GM21390 (cell line): ENCODE results near the gene PKD1.
A peak's percentile ranks its signal among the peaks of the same experiment; 100 is the strongest.

Experiments
- ATAC-seq: cut with Tn5 transposase; IDR thresholded peaks from one replicate; pipeline ENCODE4 v1.9.1; 2021; ENCODE audit not compliant: unreplicated experiment

The PKD1 gene

GRCh38 chr16:2170587-2171435, 35.1 kb upstream of the PKD1 start:
- no peak for ATAC-seq

- ATAC-seq, result no peak
Observed at GRCh38 chr16:2170080-2170479, 34.4 kb upstream of the PKD1 start.

DNA sequence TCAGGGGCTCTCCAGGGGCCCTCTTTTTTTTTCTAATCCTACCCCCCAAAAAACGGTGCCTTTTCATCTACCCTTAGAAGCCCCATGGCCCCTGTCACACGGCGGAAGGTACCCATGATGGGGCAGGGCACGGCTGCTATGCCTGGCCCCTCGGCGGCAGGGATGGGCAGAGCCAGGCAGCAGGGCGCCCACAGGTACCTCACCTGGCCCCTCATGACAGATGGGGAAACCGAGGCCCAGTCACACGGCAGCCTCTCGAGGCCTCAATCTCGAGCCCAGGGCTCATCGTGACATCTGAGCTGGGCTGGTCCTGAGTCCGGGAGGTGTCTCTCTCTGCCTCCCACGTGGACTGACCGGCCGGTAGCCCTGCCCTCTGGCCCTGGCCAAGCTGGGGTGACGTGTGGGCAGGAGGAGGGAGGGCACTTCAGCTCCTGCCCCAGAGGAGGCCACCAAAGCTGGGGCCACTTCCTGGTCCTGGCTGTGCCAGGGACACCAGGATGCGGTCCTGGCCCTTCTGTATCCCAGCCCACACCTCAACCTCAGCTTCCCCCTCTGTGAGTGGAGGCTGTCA, 31.5 kb upstream of the PKD1 start:
- no peak for ATAC-seq

DNA sequence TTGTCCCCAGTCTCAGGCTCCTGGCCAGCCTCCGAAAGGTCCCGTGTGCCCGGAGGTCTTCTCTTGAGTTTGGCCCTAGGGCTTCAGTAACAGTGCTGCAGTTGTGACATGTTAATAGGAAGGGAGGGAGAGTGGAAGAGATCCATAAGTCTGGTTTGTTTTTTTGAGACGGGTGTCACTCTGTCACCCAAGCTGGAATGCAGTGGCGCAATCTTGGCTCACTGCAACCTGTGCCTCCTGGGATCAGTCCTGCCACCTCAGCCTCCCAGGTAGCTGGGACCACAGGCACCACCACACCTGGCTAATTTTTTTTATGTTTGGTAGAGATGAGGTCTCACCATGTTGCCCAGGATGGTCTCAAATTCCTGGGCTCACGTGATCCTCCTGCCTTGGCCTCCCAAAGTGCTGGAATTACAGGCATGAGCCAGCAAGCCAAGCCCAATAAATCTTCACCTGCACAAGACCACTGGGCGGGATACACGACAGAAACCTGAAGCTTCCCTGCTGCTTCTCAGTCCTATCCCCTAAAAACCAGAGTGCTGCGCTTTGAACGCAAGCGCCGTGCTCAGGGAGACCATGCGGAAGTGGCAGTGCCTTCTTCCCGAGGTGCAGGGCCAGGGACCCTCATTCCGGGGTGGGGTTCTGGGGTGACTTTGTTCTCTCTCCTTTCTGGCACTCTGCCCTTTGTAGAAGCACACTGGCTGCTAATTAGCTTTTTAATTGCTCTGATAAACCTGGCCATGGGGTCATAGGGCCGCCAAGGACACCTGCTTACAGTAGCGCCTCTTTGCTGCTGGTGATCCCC, 30.8 kb upstream of the PKD1 start:
- ATAC-seq, result no peak

GRCh38 chr16:2165861-2166260, 30.2 kb upstream of the PKD1 start:
- ATAC-seq, result no peak

DNA sequence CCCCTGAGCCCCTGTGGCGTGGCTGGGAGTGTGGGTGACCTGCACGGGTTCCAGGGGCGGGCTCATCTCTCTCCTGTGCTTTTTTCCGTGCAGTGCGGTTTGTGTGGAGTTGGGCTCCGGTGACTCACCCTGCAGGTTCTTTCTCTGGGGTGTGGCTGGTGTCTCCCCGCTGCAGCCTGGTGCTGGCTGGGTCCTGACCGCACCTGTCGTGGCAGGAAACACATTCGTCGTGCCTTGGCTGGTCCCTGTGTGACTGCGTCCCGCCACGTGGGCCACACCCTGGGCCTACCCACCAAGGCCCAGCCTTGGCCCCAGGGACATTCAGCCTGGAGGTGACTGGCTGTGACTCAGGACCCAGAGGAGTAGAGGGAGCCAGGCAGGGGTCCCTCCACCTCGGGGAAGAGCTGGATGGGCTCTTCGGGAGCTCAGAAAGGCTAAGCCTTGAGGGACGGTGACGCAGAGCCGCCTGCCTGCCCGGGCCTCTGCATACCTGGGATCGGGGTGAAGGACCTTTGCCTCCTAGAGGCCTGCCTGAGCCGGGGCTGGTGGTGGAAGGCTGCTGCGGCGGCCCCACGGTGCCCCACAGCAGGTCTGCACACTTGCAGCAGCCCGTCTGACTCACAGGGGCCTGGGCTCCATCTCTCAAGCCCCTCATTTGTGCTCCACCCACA, 27.6 kb upstream of the PKD1 start:
- ATAC-seq, result no peak

DNA sequence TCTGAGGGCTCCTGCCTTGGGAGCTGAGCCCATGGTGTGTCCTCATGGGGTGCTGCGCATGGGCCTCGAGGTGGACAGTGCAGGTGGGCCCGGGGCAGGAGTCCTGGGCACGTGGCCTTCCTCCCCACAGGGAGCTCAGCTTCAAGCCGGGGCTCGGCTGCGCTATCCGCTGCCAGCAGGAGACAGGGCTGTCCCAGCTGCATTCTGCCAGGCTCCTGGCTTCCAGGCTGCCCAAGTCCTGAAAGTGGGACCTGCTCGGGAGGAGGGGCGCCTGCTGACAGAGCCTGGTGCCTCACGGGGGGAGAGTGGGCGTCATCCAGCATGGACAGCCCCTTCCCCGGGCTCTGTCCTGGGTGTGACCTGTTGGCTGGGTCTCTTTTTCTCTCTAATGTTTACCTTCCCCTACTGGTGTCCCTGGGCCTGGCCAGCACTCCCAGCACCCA, 27.0 kb upstream of the PKD1 start:
- no peak for ATAC-seq

DNA sequence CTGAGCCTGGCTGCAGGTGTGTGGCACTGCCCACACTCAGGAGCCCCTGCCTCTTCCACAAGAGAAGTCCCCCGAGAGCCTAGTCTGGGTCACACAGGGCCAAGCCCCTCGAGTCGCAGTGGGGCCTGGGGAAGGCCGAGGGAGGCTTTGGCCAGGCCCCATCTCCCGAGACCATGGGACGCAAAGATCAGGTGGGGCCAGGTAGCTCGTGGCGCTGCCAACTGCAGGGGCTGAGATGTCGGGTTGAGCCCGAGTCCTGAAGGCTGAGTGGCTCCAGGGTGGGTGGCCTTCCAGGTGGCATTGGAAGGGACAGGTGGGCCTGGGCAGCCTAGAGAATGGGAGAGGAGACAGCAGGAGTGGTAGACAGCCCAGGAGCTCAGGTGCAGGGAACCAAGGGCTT, 26.2 kb upstream of the PKD1 start:
- no peak for ATAC-seq

DNA sequence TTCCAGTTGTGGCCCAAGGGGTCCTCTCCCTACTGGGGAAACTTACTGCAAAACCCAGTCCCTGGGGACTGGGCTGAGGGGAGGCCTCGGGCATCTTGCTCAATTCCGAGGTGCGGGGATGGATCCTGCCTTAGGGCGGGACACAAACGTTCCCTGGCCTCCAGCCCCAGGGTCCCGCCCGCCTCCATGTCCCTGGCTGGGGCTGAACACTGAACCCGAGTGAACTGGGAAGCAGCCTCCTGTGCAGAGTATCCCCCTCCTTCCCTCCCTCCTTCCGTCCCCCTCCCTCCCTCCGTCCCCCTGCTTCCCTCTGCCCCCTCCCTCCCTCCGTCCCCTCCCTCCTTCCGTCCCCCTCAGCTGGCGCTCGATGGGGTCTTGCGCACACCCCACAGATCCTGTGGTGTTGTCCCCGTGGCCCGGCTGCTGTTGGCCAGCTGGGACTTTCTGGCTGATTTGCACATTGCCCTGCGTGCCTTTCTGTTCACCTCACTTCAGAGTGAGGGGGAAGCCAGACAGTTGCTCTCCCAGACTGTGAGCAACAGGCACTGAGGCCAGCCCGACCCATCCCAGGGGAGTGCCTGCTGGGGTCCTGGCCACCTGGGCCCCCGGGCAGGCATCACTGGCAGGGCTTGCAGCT, 25.3 kb upstream of the PKD1 start:
- no peak for ATAC-seq

- ATAC-seq, result no peak
Observed at GRCh38 chr16:2159175-2159838, 23.6 kb upstream of the PKD1 start.

DNA sequence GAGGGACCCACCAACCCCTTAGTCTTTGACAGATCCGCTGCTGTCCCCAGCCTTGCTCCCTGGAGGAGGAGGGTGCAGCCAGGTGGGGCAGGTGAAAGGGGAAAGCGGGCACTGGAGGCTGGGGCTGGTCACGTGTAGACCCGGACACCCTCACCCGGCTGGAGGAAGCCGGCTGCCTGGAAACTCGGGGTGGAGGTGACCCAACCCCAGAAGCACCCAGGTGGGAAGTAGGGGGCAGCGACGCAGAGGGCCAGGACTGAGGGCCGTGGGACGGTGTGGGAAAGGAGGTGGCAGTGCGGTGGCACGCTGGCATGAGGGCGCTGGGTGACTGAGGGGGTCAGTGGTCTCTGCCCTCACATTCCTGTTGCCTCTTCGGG, 22.6 kb upstream of the PKD1 start:
- ATAC-seq, result no peak

DNA sequence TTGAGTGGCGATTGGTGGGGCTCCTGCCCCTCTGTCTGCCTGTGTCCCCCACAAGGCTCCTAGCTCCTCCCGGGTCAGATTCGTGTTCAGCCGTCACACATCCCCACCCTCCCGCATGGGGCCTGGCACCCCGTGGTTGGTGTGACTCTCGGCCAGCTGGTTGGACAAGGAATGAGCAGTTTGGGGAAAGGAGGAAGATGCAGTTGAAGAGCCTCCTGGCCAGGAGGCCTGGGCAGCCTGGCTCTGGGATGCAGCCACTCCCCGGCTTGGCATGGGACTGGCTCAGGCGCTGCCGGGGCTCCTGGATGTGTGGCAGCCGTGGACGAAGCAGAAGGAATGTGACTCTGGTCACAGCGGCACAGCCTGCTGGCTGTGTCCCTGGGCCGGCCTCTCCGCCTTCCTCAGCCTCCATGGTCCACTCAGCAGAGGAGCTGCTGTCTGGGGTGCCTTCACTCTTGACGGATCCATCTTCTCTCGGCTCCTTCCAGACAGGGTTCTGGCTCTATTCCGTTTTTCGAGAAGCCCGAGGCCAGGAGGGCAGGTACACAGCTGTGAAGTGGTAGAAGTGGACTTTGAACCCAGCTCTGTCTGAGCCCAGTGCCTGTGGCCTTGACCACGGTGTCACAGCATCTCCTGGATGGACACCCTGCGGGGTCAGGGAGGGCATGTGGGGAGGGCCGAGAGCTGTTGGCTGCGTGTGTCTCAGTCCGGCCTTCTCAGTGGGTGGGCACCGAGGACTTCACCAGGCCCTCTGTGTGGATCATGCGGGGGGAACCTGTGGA, 22.0 kb upstream of the PKD1 start:
- ATAC-seq, result no peak

GRCh38 chr16:2156849-2157224, 21.1 kb upstream of the PKD1 start:
- ATAC-seq, result no peak

GRCh38 chr16:2155977-2156848, 20.5 kb upstream of the PKD1 start:
- no peak for ATAC-seq

DNA sequence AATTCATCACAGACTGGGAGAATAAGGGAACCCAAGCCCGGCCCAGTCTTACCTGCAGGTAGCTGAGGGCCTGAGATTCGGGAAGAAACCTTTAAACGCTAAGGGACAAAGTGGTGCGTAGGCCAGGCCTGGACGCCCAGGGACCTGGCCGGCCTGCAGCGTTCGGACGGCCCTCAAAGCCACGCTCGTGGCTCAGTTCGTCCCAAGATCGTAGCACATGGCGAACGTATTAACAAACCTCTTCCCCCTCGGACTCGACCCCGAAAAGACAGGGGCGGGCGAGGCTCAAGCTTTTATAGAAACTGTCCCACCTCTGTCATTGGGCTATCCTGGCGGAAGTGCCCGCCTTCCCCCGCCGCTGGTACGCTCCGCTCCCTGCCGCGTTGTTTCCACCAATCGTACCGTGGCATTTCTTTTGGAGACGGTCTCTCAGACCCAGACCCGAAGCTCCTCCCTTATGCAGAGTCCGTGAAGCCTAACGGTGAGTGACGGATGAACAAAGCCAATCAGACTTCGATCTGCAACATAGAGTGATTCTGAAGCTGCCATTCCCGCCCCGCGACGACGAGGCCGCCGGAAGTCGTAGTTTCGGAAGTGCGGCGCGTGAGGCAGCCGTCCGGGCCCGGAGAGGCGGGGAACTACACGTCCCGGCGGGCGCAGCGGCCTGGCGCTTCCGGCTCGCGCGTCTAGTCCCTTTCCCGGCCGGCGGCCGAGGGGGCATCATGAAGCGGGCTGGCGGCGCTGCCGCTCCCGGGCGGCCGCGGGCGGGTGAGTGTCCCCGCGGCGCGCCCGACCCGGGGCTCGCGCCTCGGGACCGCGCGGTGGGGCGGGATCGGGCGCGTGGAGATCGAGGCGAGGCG, 19.6 kb upstream of the PKD1 start, which contains the start of gene TRAF7:
Gene TRAF7 (plus strand): TSS at position 692 of the 860 bp plus-strand sequence. CDS start 8,139 bp downstream, outside the sequence.
- ATAC-seq, result peak; percentile 85

DNA sequence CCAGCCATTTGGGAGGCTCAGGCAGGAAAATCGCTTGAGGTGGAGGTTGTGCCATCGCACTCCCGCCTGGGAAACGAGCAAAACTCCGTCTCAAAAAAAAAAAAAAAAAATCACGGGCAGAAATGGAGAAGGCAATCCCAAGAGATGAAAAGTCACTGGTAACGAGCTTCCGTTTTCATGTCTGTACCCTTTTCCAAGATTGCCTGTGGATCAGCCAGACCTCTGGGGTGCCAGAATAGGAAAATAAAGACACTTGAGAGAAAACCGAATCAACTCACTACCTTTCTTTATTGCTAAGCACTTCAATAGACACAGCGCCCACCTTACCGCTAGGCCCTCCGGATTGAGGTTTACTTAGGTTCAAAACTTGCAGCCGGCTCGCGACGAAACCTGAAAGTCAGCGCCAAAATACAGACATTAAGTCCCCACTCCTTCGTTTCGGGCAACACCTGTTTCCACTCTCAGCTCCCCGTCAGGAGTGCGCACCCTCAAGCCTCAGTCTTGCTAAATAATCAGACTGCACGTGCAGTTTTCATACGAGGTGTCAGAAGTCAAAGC, 18.9 kb upstream of the PKD1 start:
- ATAC-seq, result no peak
